Measurements from ENCODE around the gene ZNF512B. TPM values are rescaled to one million over a fixed set of nuclear protein-coding genes. Genes with fewer than 3 reads are reported as not detected.
"Not testable (repeated sequence)": the region's sequence is repeated elsewhere in the genome, so short reads cannot be mapped to it uniquely, and the experiment has no call there.

Gene ZNF512B
- total RNA-seq, 1 experiment from 2014 or later, result 15.5 TPM

DNA sequence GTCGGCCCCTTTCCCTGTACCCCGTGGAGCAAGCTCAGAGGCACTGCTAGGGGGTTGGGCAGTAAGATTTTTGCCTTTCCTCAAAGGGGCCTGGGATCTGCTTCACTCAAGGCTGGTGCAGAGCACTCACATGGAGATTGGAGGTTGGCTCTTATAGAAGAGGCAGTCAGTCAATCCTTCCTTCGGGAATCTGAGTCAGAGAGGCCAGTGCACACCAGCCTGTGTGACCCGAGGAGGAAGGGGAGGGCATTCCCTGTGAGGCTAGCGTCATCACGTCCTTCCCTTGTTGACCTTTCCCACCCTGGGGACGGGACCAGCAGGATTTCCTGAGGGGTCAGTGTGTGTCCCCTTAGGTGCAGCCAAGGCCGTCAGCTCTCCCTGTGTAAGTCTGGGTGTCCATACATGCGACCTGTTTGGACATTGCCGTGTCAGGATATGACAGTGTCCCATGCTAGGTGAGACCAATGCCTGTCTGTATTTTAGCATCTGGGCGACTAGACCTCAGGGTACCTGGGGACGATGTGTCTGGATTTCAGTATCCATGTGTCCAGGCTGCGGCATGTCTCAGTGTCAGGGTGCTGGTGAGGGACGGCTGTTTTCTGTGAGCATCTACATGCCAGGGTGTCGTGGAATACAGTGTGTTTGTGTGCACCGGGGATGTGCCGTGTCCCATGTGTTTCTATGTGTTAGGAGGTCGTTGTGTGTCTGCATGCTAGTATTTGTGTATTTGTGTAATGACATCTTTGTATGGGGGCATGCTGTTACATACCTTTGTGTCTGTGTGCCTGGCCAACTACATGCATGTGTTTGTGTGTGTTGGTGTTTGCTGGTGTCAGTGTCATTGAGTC is 2.8 kb upstream of the ZNF512B start:
- Histone ChIP-seq H3K27me3 (ENCODE audit: control insufficient read depth, insufficient read depth, low read length) (peaks cover 5% of the 10 kb centered on the region), H3K4me3 (ENCODE audit: insufficient read depth, low read depth, low read length) (no peak overlapping the region), H3K36me3 (replicated peaks; ENCODE audit: control insufficient read depth, insufficient read depth, low read length) (peaks cover 1% of the 10 kb centered on the region)
- peak; percentile 27 for DNase-seq

DNA sequence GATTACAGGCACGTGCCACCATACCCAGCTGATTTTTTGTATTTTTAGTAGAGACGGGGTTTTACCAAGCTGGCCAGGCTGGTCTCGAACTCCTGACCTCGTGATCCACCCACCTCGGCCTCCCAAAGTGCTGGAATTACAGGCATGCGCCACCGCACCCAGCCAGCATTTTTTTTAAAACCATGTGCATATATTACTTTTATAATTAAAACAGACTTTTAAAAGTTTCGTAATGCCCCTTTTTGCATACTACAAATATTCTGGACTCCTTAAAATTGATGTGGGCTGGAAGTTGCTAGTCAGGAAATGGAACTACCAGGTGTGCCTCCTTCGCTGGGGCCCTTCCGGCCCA is 2.2 kb upstream of the ZNF512B start:
- H3K4me3 ChIP-seq (ENCODE audit: insufficient read depth, low read depth, low read length); H3K36me3 ChIP-seq (replicated peaks; ENCODE audit: control insufficient read depth, insufficient read depth, low read length); DNase-seq; H3K27me3 ChIP-seq (ENCODE audit: control insufficient read depth, insufficient read depth, low read length): not testable (repeated sequence)

DNA sequence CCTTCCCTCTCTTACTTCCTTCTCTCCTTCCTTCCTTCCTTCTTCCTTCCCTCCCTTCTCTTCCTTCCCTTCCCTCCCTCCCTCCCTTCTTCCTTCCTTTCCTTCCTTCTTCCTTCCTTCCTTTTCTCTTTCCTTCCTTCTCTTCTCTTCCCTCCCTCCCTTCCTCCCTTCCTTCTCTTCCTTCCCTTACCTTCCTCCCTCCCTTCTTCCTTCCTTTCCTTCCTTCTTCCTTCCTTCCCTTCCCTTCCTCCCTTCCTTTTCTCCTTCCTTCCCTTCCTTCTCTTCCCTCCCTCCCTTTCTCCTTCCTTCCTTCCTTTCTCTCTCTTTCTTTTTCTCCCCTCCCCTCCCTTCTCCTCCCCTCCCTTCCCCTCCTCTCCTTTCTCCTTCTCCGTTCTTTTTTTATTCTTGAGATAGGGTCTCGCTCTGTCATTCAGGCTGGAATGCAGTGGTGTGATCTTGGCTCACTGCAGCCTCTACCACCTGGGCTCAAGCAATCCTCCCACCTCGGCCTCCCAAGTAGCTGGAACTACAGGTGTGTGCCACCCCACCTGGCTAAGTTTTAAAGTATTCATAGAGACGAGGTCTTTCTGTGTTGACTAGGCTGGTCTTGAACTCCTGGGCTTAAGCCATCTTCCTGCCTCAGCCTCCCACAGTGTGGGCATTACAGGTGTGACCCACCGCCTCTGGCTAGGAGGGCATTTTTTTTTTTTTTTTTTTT is 1.1 kb upstream of the ZNF512B start:
- DNase-seq, result no peak
- Histone ChIP-seq H3K4me3 (ENCODE audit: insufficient read depth, low read depth, low read length) (peak overlapping the region; percentile 68; the same call in 1 of the 2 replicates), H3K27me3 (ENCODE audit: control insufficient read depth, insufficient read depth, low read length) (peaks cover 5% of the 10 kb centered on the region), H3K36me3 (replicated peaks; ENCODE audit: control insufficient read depth, insufficient read depth, low read length) (peaks cover 13% of the 10 kb centered on the region)

DNA sequence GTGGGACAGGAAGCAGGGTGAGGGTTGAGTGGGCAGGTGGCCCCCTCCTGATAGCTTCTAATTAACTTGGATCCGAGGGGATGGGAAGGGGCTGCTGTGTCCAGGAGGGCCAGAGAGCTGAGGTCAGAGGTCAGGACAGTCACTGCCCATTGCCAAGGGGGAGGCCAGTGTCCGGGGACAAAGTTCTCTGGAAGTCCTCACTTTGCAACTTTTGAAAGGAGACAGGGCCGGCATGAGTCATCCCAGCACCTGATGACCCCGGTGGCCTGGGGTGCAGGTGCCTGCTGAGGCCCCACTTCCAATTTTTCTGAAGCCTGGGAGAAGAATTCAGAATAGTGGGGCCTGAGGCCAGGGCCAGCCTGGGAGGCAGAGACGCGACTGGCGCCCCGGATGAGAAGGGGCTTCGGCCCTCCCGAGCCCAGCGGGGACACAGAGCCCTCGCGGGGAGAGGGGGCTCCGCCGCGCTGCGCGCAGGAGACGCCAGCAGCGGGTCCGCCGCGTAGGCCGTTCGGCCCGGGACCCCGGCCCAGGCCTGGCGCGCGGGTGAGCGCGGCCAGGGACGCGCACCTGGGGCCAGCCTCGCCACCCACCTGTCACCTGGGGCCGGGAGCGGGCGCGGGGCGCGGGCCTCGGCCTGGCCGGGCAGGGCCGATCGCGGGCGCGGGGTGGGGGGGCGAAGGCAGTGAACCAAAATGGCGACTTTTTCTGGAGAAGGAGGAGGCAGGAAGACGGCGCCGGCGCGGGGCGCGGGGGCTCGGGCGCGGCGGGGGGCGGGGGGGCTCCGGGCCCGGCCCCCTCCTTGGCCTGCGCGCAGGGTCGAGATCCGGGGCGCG is 586 bp downstream of the ZNF512B start:
- peak; percentile 88 for DNase-seq
- H3K4me3 ChIP-seq (ENCODE audit: insufficient read depth, low read depth, low read length), result peak overlapping the region; percentile 59
- H3K36me3 ChIP-seq (replicated peaks; ENCODE audit: control insufficient read depth, insufficient read depth, low read length), result peaks cover 15% of the 10 kb centered on the region

DNA sequence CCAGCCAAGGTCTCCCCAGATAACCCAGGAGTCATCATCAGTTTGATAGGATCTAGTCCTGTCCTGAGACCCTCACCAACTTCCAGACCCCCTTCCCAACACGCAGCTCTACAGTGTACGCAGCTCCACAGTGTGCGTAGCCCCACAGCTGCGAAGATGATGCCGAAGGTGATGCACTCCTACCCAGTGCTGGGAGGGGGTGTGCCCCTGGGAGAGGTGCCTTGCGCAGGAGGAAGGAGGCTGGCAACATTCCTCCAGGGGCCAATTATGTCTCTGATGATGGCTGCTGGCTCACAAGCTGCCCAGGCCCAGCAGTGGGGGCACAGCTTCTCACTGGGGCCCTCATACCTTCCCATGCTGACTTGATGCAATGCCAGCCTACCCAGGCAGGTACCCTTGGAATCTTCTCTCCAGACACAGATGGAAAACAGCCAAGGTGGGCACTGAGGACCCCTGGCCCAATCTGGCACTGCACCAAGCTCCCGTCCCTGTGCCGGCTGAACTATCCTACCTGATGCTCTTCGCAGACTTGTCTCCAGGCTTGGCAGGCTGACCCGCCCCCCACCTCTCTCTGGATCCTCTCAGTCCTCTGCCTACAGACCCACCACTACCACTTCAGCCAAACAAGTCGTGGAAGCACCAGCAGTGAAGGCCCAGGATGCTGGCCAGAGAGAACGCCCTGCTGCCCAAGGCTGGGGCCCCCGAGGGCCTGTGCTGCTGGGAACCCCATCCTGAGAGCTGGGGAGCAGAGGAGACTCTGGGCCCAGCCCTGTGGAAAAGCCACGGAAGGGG is 1.4 kb downstream of the ZNF512B start:
- H3K4me3 ChIP-seq (ENCODE audit: insufficient read depth, low read depth, low read length), result peak overlapping the region; percentile 59; the same call in 1 of the 2 replicates
- DNase-seq, result no peak
- peaks cover 5% of the 10 kb centered on the region for H3K27me3 ChIP-seq (ENCODE audit: control insufficient read depth, insufficient read depth, low read length)
- H3K36me3 ChIP-seq (replicated peaks; ENCODE audit: control insufficient read depth, insufficient read depth, low read length), result peaks cover 21% of the 10 kb centered on the region

More for the DNA sequence above, 586 bp downstream of the ZNF512B start:
- H3K27me3 ChIP-seq (ENCODE audit: control insufficient read depth, insufficient read depth, low read length), result peaks cover 5% of the 10 kb centered on the region

DNA sequence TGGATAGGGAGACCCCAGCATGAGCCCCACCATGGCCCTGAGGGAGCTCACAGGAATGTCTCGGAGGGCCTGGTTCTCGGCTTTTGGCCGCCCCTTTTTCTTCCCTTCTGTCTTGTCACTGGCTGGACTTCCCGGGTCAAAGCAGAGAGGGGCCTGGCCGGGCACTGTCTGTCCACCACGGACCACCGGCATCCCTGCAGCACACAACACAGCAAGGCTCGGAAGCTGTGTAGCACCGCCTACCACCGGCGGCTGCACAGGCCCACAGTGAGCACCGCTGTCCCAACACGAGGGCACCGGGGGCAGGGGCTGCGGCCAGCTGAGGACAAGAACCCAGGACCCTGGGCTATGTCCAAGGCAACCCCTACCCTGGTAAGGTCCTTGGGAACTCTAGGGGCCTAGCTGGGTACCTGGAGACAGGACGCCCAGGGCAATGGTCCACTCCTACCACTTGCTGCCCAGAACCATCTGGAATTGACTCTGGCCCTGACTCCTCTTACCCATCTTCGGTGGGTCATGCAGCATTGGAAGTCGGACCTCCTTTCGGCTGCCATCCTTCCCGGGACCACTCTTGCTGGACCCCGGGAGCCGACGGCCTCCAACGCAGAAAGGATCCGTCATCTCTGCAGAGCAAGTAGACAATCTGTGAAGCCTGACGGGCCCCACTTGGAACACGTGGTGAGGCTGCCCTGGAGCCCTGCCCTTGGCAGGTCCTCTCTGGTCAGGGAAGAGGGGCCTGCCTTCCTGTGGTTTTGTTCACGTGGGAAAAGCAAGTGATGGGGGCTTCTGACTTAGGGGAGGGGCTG is 2.2 kb downstream of the ZNF512B start:
- no peak for DNase-seq
- peaks cover 25% of the 10 kb centered on the region for H3K36me3 ChIP-seq (replicated peaks; ENCODE audit: control insufficient read depth, insufficient read depth, low read length)
- H3K27me3 ChIP-seq (ENCODE audit: control insufficient read depth, insufficient read depth, low read length), result peaks cover 3% of the 10 kb centered on the region
- no peak overlapping the region for H3K4me3 ChIP-seq (ENCODE audit: insufficient read depth, low read depth, low read length)

DNA sequence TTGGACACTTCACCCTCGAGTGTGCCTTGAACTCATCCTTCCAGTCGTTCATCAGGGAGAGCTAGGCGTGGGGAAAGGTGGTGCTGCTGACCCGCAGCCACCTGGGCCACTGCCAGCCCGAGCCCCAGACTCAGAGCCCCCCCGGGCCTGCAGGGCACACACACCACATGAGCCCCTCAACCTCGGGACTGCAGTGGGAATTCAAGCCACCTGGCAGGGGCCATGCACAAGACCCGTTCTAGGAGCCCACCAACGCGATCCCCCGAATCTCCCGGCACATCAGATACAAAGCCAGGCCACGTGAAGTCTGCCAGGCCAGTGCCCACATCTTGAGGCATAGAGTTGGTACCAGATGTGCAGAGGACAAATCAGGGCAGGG is 2.8 kb downstream of the ZNF512B start:
- peaks cover 27% of the 10 kb centered on the region for H3K36me3 ChIP-seq (replicated peaks; ENCODE audit: control insufficient read depth, insufficient read depth, low read length)
- no peak overlapping the region for H3K4me3 ChIP-seq (ENCODE audit: insufficient read depth, low read depth, low read length)
- DNase-seq, result no peak
- H3K27me3 ChIP-seq (ENCODE audit: control insufficient read depth, insufficient read depth, low read length), result peaks cover 3% of the 10 kb centered on the region

DNA sequence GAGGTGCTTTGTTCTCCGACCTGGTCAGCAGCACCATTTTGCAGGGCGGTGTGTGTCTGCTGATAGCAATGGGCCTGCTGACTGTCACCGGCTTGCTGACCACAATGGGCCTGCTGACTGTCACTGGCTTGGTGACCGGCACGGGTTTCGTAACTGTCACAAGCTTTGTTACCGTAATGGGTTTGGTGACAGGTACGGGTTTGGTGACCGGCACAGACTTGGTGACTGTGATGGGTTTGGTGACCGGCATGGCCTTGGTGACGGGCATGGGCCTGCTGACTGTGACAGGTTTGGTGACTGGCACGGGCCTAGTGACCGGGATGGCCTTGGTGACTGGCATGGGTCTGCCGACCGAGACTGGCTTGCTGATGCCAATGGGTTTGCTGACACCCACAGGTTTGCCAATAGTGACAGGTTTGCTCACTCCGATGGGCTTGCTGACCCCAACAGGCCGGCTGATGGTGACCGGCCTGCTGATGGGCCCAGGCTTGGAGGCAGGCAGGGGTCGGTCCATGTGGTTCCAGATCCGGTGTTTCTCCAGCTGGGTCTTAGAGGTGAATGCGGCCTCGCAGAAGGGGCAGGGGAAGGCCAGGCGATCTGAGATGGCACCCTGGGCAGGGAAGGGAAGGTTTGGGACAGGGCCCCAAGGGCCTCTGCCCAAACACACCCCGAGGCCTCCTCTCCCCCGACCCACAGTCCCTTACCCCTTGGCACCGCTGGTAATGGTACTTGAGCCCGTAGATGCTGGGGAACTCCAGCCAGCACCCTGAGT is 3.4 kb downstream of the ZNF512B start:
- Histone ChIP-seq H3K36me3 (replicated peaks; ENCODE audit: control insufficient read depth, insufficient read depth, low read length) (peaks cover 28% of the 10 kb centered on the region), H3K4me3 (ENCODE audit: insufficient read depth, low read depth, low read length) (no peak overlapping the region), H3K27me3 (ENCODE audit: control insufficient read depth, insufficient read depth, low read length) (peaks cover 3% of the 10 kb centered on the region)
- no peak for DNase-seq

DNA sequence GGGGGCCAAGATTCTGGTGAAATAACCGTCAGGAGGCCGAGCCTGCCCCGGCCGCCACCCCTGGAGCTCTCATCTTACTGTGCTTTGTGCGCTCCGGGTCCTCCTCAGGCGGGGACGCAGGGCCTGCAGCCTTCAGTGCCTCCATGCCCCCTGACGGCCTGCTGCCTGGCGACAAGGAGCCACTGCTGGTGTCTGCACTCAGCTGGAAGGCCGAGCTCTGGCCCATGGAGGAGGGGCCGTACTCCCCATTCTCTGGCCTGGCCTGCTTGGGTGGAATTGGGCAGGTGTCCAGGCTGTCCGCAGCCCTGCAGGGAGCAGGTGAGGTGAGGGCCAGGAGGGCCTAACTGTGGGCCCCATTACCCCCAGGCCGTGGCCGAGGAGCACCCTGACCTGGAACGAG is 5.3 kb downstream of the ZNF512B start:
- no peak overlapping the region for H3K4me3 ChIP-seq (ENCODE audit: insufficient read depth, low read depth, low read length)
- no peak for DNase-seq
- H3K27me3 ChIP-seq (ENCODE audit: control insufficient read depth, insufficient read depth, low read length), result no peaks in the 10 kb centered on the region
- H3K36me3 ChIP-seq (replicated peaks; ENCODE audit: control insufficient read depth, insufficient read depth, low read length), result peaks cover 28% of the 10 kb centered on the region

DNA sequence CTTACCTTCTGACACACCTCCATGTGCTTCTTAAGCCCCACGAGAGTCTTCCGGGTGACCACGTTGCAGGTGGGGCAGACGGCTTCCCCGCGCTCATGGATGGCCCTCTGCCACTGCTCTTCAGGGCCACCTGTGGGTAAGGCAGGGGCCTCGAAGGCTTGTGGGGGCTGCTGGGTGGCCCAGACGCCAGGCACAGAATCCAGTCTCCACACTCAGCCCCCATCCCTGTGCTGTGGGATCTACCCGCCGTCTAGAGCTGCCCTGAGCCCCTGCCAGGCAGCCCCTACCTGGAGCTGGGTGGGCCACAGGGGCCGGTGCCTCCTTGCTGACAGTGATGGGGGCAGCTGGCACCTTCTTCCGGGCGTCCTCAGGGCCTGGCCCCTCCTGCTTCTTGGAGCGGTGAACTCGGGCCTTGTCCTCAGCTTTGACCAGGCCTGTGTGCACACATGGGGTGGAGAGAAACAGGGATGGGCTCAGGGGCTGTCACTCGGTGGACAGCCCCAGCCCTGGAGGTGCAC is 5.9 kb downstream of the ZNF512B start:
- peaks cover 28% of the 10 kb centered on the region for H3K36me3 ChIP-seq (replicated peaks; ENCODE audit: control insufficient read depth, insufficient read depth, low read length)
- no peak for DNase-seq
- no peak overlapping the region for H3K4me3 ChIP-seq (ENCODE audit: insufficient read depth, low read depth, low read length)
- H3K27me3 ChIP-seq (ENCODE audit: control insufficient read depth, insufficient read depth, low read length), result no peaks in the 10 kb centered on the region

DNA sequence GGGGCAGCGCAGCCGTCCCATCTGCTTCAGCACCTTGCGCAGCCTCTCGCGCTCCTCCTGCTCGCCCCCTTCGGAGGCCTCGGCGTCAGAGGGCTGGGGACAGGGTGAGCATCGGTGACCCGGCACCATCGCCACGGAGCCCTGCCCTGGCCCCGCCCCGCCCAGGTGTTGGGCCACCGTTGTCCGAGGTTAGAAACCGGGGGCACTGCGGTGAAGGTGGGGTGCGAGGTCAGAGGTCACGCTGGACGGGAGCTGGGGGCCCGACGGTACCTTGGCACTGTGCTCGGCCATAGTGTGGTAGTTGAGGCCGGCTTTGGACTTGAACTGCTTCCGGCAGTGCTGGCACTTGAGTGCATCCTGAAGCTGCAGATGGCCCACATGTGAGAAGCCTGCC is 6.4 kb downstream of the ZNF512B start:
- H3K27me3 ChIP-seq (ENCODE audit: control insufficient read depth, insufficient read depth, low read length), result no peaks in the 10 kb centered on the region
- DNase-seq, result no peak
- peaks cover 28% of the 10 kb centered on the region for H3K36me3 ChIP-seq (replicated peaks; ENCODE audit: control insufficient read depth, insufficient read depth, low read length)
- no peak overlapping the region for H3K4me3 ChIP-seq (ENCODE audit: insufficient read depth, low read depth, low read length)

DNA sequence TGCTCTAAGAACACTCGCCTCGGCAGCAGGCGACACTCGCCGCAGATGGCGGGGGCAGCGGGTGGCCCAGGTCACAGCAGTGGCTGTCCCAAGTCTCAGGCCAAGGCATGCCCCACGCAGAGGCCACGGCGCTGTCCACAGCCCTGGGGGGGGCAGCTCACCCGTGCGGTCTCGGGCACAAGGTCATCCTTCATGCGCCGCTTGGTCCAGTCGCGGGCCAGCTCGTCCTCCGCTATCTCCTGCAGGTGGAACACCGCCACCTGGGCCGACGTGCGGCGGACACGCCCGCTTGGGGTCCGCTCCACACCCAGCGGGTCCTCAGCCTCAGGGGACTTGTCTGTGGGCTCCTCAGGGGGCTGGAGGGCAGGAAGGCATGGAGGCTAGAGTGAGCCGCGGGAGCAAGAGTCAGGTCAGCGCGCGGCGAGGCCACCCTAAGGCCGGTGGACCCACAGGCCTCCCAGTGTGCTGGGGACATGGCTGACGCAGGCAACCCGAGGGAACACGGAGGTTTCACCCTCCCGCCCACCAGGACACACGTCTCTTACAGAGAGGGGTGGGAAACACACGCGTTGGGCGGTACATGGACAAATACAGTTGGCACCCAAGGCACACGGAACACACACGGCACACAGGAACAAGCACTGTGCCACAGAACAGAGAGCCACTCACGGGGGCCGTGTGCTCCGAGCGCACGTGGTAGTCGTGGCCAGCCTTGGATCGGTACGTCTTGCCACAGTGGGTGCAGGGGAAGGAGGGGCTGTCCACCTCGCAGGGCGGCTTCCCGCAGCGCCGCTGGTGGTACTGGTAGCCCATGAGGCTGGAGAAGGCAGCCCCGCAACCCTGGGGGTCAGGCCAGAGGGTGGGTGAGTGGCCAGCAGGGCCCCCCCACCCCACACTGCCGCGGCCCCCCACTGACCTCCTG is 7.0 kb downstream of the ZNF512B start:
- Histone ChIP-seq H3K36me3 (replicated peaks; ENCODE audit: control insufficient read depth, insufficient read depth, low read length) (peaks cover 28% of the 10 kb centered on the region), H3K27me3 (ENCODE audit: control insufficient read depth, insufficient read depth, low read length) (no peaks in the 10 kb centered on the region), H3K4me3 (ENCODE audit: insufficient read depth, low read depth, low read length) (no peak overlapping the region)
- no peak for DNase-seq
